ENCODE measurements around the gene NXN. TPM values are rescaled to one million over a fixed set of nuclear protein-coding genes. Genes with fewer than 3 reads are reported as not detected.
"Not testable (repeated sequence)": the region's sequence is repeated elsewhere in the genome, so short reads cannot be mapped to it uniquely, and the experiment has no call there.

The NXN gene
- total RNA-seq, 2 donors from 2014 or later: 24.4 TPM

DNA sequence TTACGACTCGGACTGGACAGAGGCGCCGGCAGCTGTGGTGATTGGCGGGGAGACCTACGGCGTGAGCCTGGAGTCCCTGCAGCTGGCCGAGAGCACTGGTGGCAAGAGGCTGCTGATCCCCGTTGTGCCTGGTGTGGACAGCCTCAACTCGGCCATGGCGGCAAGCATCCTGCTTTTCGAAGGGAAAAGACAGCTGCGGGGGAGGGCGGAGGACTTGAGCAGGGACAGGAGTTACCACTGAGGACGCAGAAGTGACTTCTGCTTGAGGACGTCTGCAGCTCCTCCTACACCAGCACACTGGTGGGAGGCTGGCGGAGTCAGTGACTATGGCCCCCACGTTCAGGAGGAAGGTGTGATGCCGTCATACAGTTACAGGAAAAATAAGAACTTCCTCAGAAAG, 187.7 kb downstream of the NXN start:
- no peak for ATAC-seq
- peaks cover 53% of the 10 kb centered on the region for H3K4me1 ChIP-seq
- H3K4me3 ChIP-seq: no peak overlapping the region
- no peak for DNase-seq
- no peaks in the 10 kb centered on the region for H3K27me3 ChIP-seq
- no peak overlapping the region for H3K27ac ChIP-seq
- no peak for TF ChIP-seq POLR2A (IDR thresholded peaks at IDR 0.05)
- no peak for TF ChIP-seq CTCF (IDR thresholded peaks at IDR 0.05)
- no peaks in the 10 kb centered on the region for H3K9me3 ChIP-seq
- WGBS, 2 donors: 86 to 90% methylated on average over 15 to 19 of the region's 19 CpGs
- intact Hi-C loops (cut with DNase I): no loop called here
- peaks cover 0 to 4% of the 10 kb centered on the region in 2 donors for H3K36me3 ChIP-seq (replicated peaks in 1 of 2; ENCODE audit: insufficient read depth in 1 of 2, low read depth in 2 of 2)

- peak in 1 of 4 donors; percentile 6 for DNase-seq
- not testable (repeated sequence) for H3K36me3 ChIP-seq (replicated peaks in 1 of 2; ENCODE audit: insufficient read depth in 1 of 2, low read depth in 2 of 2)
Measured at GRCh38 chr17:790874-791247, 188.7 kb downstream of the NXN start.

GRCh38 chr17:789931-790873, 189.4 kb downstream of the NXN start:
- intact Hi-C loops (cut with DNase I); H3K36me3 ChIP-seq (replicated peaks in 1 of 2; ENCODE audit: insufficient read depth in 1 of 2, low read depth in 2 of 2); H3K9me3 ChIP-seq; H3K4me3 ChIP-seq; ATAC-seq; H3K27me3 ChIP-seq: not testable (repeated sequence)
- DNase-seq: peak; percentile 41 to 61 (median 49)
- Histone ChIP-seq H3K4me1 (peaks cover 63% of the 10 kb centered on the region), H3K27ac (peak overlapping the region in 3 of 4 donors; percentile 85 to 93 (median 92))
- 66 to 69% methylated on average over 22 to 30 of the region's 38 CpGs for WGBS, 2 donors

More at GRCh38 chr17:790874-791247, 188.7 kb downstream of the NXN start:
- H3K4me1 ChIP-seq: peaks cover 62% of the 10 kb centered on the region
- intact Hi-C loops (cut with DNase I); H3K27me3 ChIP-seq; ATAC-seq; H3K9me3 ChIP-seq; H3K4me3 ChIP-seq; H3K27ac ChIP-seq: not testable (repeated sequence)
- WGBS, 2 donors: 79 to 88% methylated on average over 9 to 10 of the region's 12 CpGs

DNA sequence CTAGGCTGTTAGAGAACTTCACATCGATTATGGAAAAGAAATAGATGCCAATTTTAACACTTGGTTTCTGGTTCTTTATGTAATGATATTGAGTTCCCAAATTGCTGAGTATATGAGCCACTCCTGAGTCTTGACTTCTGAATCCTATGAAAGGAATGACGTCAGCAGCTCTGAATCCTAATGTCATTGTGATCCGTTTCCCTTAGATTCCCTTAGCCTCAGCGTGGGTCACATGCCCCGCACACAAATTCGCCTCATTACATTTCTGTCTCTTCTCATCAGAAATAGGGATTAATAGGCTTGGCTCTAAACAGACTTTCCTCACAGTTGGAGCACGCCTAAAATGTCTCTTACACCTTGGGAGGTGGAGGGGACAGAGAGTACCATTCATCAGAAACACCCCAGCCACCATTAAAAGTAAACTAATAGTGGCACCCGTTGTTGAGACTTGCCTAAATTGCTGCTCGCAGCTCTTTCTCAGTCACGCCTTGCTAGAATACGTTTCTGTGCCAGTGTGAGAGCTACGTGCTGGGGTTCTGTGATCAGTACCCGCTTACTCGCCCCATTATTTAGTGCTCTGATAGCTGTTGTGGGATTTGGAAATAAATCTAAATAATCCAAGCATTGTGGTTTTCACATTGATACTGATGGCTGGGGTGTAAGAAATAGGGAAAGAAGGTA, 190.3 kb downstream of the NXN start:
- ATAC-seq (no peak), DNase-seq (peak in 1 of 4 donors; percentile 3)
- Histone ChIP-seq H3K9me3 (no peaks in the 10 kb centered on the region), H3K4me3 (no peak overlapping the region), H3K4me1 (peaks cover 56% of the 10 kb centered on the region), H3K27ac (peak overlapping the region in 3 of 4 donors; percentile 85 to 93 (median 92)), H3K36me3 (replicated peaks in 1 of 2; ENCODE audit: insufficient read depth in 1 of 2, low read depth in 2 of 2) (peaks cover 0 to 4% of the 10 kb centered on the region in 2 donors), H3K27me3 (no peaks in the 10 kb centered on the region)
- intact Hi-C loops (cut with DNase I): no loop called here
- 77 to 83% methylated on average over 14 of the region's 14 CpGs for WGBS, 2 donors
- TF ChIP-seq CTCF (IDR thresholded peaks at IDR 0.05) (no peak), POLR2A (IDR thresholded peaks at IDR 0.05) (no peak)

- no peaks in the 10 kb centered on the region for H3K27me3 ChIP-seq
- intact Hi-C loops (cut with DNase I): no loop called here
- peak overlapping the region; percentile 84 to 93 (median 88) for H3K27ac ChIP-seq
- DNase-seq (peak in 1 of 4 donors; percentile 10), ATAC-seq (no peak)
- H3K9me3 ChIP-seq: no peaks in the 10 kb centered on the region
- TF ChIP-seq POLR2A (IDR thresholded peaks at IDR 0.05): no peak
- TF ChIP-seq CTCF (IDR thresholded peaks at IDR 0.05): no peak
- H3K4me3 ChIP-seq: no peak overlapping the region
- peaks cover 0 to 4% of the 10 kb centered on the region in 2 donors for H3K36me3 ChIP-seq (replicated peaks in 1 of 2; ENCODE audit: insufficient read depth in 1 of 2, low read depth in 2 of 2)
- 73 to 79% methylated on average over 4 of the region's 4 CpGs for WGBS, 2 donors
- H3K4me1 ChIP-seq: peaks cover 56% of the 10 kb centered on the region
Measured at GRCh38 chr17:788551-788950, 191.0 kb downstream of the NXN start.
